ENCODE data around the gene TAGLN3. TPM values are rescaled to one million over a fixed set of nuclear protein-coding genes. Genes with fewer than 3 reads are reported as not detected.

Gene TAGLN3
- total and polyA plus RNA-seq, 2 donors (not counting 1 experiment from before 2014, with no cell fraction given), result 0.10 to 0.33 TPM

DNA sequence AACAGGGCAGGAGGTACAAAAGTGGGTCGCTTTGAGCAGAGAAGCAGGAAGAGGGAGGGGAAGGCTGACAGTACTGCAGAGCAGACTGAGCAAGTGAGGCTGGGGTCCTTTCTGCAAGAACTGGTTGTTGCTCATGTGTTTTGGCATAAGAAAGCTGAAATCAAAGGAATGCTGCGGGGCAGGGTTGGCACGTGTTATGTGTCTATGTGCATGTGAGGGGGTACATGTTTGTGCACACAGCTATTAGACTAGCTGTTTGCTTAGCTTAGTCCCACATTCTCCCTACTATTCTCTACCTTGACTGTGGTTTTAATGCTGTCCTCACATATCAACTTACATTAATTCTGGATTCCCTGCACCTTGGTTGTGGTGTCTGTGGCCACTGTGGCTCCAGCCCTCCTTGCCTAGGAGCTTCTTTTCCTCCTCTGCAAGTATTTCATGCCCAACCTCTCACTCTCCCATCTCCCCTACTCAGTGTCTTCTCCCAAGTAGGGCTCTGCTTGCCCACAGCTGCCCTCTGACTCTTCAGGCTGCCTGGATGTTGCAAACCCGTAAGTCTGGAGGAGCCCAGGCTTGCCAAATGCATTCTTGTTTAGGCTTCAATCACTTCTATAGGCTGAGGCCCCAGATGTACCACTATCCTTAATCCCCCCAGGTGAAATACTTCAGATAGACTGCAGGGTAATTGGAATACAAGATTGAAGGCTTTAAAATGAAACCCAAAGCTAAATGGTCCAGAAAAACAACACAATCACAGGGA lies 4.8 kb downstream of the TAGLN3 start:
- H2AFZ ChIP-seq (ENCODE audit: low read length), result no peak overlapping the region
- TF ChIP-seq CTCF (conservative IDR thresholded peaks at IDR 0.05 in 1 of 2, IDR thresholded peaks at IDR 0.05 in 1 of 2; ENCODE audit: low read depth in 1 of 2, low read length in 2 of 2), result no peak
- TF ChIP-seq EZH2 (IDR thresholded peaks at IDR 0.05; ENCODE audit: low read length, missing control alignments), result no peak
- H3K27me3 ChIP-seq (ENCODE audit: control insufficient read depth, insufficient read depth, low read length), result no peaks in the 10 kb centered on the region
- no peaks in the 10 kb centered on the region for H3K36me3 ChIP-seq (ENCODE audit: control insufficient read depth, insufficient read depth, low read length)
- no peak overlapping the region for H3K27ac ChIP-seq (ENCODE audit: insufficient read depth, low read length)
- H3K4me2 ChIP-seq (ENCODE audit: extremely low read depth, insufficient read depth, low read length), result no peak overlapping the region
- H4K20me1 ChIP-seq (ENCODE audit: control insufficient read depth, extremely low read depth, insufficient read depth, low read length), result no peaks in the 10 kb centered on the region
- H3K79me2 ChIP-seq (ENCODE audit: control insufficient read depth, insufficient read depth, low read length), result no peaks in the 10 kb centered on the region
- H3K4me1 ChIP-seq (ENCODE audit: control insufficient read depth, extremely low read depth, insufficient read depth, low read length), result no peaks in the 10 kb centered on the region
- DNase-seq (ENCODE audit: low read depth in 2 of 2), result no peak
- H3K4me3 ChIP-seq (replicated peaks in 1 of 4; ENCODE audit: control extremely low read depth in 1 of 4, insufficient read depth in 1 of 4, low read depth in 3 of 4, low read length in 4 of 4), result no peak overlapping the region
- no peak overlapping the region for H3K9ac ChIP-seq (ENCODE audit: insufficient read depth, low read length)
- no peaks in the 10 kb centered on the region for H3K9me3 ChIP-seq (ENCODE audit: control insufficient read depth, insufficient read depth, low read depth, low read length)

- Histone ChIP-seq H4K20me1 (ENCODE audit: control insufficient read depth, extremely low read depth, insufficient read depth, low read length) (no peaks in the 10 kb centered on the region), H2AFZ (ENCODE audit: low read length) (no peak overlapping the region), H3K27me3 (ENCODE audit: control insufficient read depth, insufficient read depth, low read length) (no peaks in the 10 kb centered on the region), H3K36me3 (ENCODE audit: control insufficient read depth, insufficient read depth, low read length) (no peaks in the 10 kb centered on the region), H3K27ac (ENCODE audit: insufficient read depth, low read length) (no peak overlapping the region), H3K4me3 (replicated peaks in 1 of 4; ENCODE audit: control extremely low read depth in 1 of 4, insufficient read depth in 1 of 4, low read depth in 3 of 4, low read length in 4 of 4) (no peak overlapping the region), H3K9ac (ENCODE audit: insufficient read depth, low read length) (no peak overlapping the region), H3K4me1 (ENCODE audit: control insufficient read depth, extremely low read depth, insufficient read depth, low read length) (no peaks in the 10 kb centered on the region), H3K9me3 (ENCODE audit: control insufficient read depth, insufficient read depth, low read depth, low read length) (no peaks in the 10 kb centered on the region), H3K79me2 (ENCODE audit: control insufficient read depth, insufficient read depth, low read length) (no peaks in the 10 kb centered on the region), H3K4me2 (ENCODE audit: extremely low read depth, insufficient read depth, low read length) (no peak overlapping the region)
- TF ChIP-seq EZH2 (IDR thresholded peaks at IDR 0.05; ENCODE audit: low read length, missing control alignments) (no peak), CTCF (conservative IDR thresholded peaks at IDR 0.05 in 1 of 2, IDR thresholded peaks at IDR 0.05 in 1 of 2; ENCODE audit: low read depth in 1 of 2, low read length in 2 of 2) (no peak)
- DNase-seq (ENCODE audit: low read depth in 2 of 2), result no peak
Observed at GRCh38 chr3:112004187-112004586, 5.5 kb downstream of the TAGLN3 start.

- Histone ChIP-seq H3K27ac (ENCODE audit: insufficient read depth, low read length) (no peak overlapping the region), H3K27me3 (ENCODE audit: control insufficient read depth, insufficient read depth, low read length) (no peaks in the 10 kb centered on the region), H3K4me2 (ENCODE audit: extremely low read depth, insufficient read depth, low read length) (no peak overlapping the region), H3K9ac (ENCODE audit: insufficient read depth, low read length) (no peak overlapping the region), H3K79me2 (ENCODE audit: control insufficient read depth, insufficient read depth, low read length) (no peaks in the 10 kb centered on the region), H3K36me3 (ENCODE audit: control insufficient read depth, insufficient read depth, low read length) (no peaks in the 10 kb centered on the region), H3K4me1 (ENCODE audit: control insufficient read depth, extremely low read depth, insufficient read depth, low read length) (no peaks in the 10 kb centered on the region), H3K4me3 (replicated peaks in 1 of 4; ENCODE audit: control extremely low read depth in 1 of 4, insufficient read depth in 1 of 4, low read depth in 3 of 4, low read length in 4 of 4) (no peak overlapping the region), H3K9me3 (ENCODE audit: control insufficient read depth, insufficient read depth, low read depth, low read length) (no peaks in the 10 kb centered on the region), H4K20me1 (ENCODE audit: control insufficient read depth, extremely low read depth, insufficient read depth, low read length) (no peaks in the 10 kb centered on the region), H2AFZ (ENCODE audit: low read length) (no peak overlapping the region)
- no peak for DNase-seq (ENCODE audit: low read depth in 2 of 2)
- no peak for TF ChIP-seq EZH2 (IDR thresholded peaks at IDR 0.05; ENCODE audit: low read length, missing control alignments)
- no peak for TF ChIP-seq CTCF (conservative IDR thresholded peaks at IDR 0.05 in 1 of 2, IDR thresholded peaks at IDR 0.05 in 1 of 2; ENCODE audit: low read depth in 1 of 2, low read length in 2 of 2)
Observed at GRCh38 chr3:112004669-112005068, 5.9 kb downstream of the TAGLN3 start.
